Kidney (tissue), 14 donors: ENCODE data around the gene C6orf89. TPM values are rescaled to one million over a fixed set of nuclear protein-coding genes. Genes with fewer than 3 reads are reported as not detected.

ENCODE experiments used
- DNase-seq, 5 donors: peaks; one replicate each; pipeline ENCODE4 v3.0.0-alpha.2; 2013 to 2020
- FAIRE-seq: peaks from 2 replicates; lab custom pipeline; 2012; peaks lifted over from hg19 to GRCh38; lab: Jason Lieb, UNC
- H3K27ac ChIP-seq, 2 donors: one replicate each; pipeline ENCODE4 v1.7.0; 2013; ENCODE audit warnings: low read depth in 2 of 2, low read length in 2 of 2, inconsistent platforms in 1 of 2
- H3K27me3 ChIP-seq: one replicate; pipeline ENCODE4 v1.7.1; 2013; ENCODE audit warnings: low read length, inconsistent platforms; ENCODE audit not compliant: control insufficient read depth, insufficient read depth
- H3K36me3 ChIP-seq, 3 donors: one replicate each; pipeline versions ENCODE4 v1.7.0 to v1.7.1; 2013; ENCODE audit warnings: low read length in 3 of 3, control low read depth in 1 of 3, inconsistent platforms in 1 of 3; ENCODE audit not compliant: insufficient read depth in 3 of 3, control insufficient read depth in 2 of 3
- H3K4me1 ChIP-seq, 3 donors: one replicate each; pipeline versions ENCODE4 v1.7.0 to v1.7.1; 2013; ENCODE audit warnings: low read length in 3 of 3, inconsistent platforms in 1 of 3, low read depth in 1 of 3; ENCODE audit not compliant: control insufficient read depth in 2 of 3, insufficient read depth in 2 of 3
- H3K4me3 ChIP-seq, 3 donors: one replicate each; pipeline versions ENCODE4 v1.7.0 to v1.8.1; 2013; ENCODE audit warnings: low read length in 3 of 3, control low read depth in 1 of 3, inconsistent platforms in 1 of 3
- H3K9ac ChIP-seq, 3 donors: one replicate each; pipeline versions ENCODE4 v1.7.0 to v1.7.1; 2013; ENCODE audit warnings: low read length in 3 of 3, control low read depth in 1 of 3, inconsistent platforms in 1 of 3
- H3K9me3 ChIP-seq, 3 donors: one replicate each; pipeline versions ENCODE4 v1.7.0 to v1.7.1; 2013; ENCODE audit warnings: low read length in 3 of 3, control low read depth in 1 of 3, inconsistent platforms in 1 of 3; ENCODE audit not compliant: control insufficient read depth in 2 of 3, insufficient read depth in 1 of 3
- CTCF ChIP-seq: IDR thresholded peaks from 3 replicates; pipeline ENCODE4 v1.5.1; 2012; ENCODE audit warnings: mild to moderate bottlenecking, moderate library complexity, borderline replicate concordance; ENCODE audit not compliant: insufficient read depth; ENCODE audit errors: extremely low read depth
- intact Hi-C: fragments of 100-400 bp; cut with DNase I; formaldehyde crosslinking; loops from one replicate; pipeline ENCODE4 v1.11.1; 2022
- polyA plus RNA-seq: library from polyadenylated mRNA; stranded (reverse); fragments of 350-450 nt; fragmentation: Illumina TruSeq; extraction: RNeasy Lipid Tissue Mini Kit (QIAGEN cat#74804); gene quantifications from one replicate; pipeline ENCODE4 v1.2.3, GENCODE V29; 2014; ENCODE audit warnings: low read depth, low replicate concordance; ENCODE audit not compliant: insufficient read depth
- total RNA-seq: library from RNA; stranded (reverse); fragmentation: NEBNext Ultra II Directional; extraction: Animal tissue kit (Norgen Biotek cat#: 25700); gene quantifications from one replicate; pipeline ENCODE4 v1.2.1, GENCODE V29; 2021
- donor health status: control.
- donor health status: control.
- donor health status: control.
- donor health status: control.
- donor health status: control.
- donor health status: DM: yes; HTN: yes; CAD: no.
- donor health status: Normal renal cell carcinoma (clear cell type).

Gene C6orf89
- total and polyA plus RNA-seq, 2 donors from 2014 or later, result 25.7 to 72.4 TPM

- FAIRE-seq (no peak), DNase-seq (no peak)
- no peak overlapping the region for H3K9ac ChIP-seq
- peaks cover 0 to 12% (median 0%) of the 10 kb centered on the region in 3 donors for H3K4me1 ChIP-seq
- no peaks in the 10 kb centered on the region for H3K27me3 ChIP-seq
- H3K27ac ChIP-seq, result no peak overlapping the region
- no peak for TF ChIP-seq CTCF
- no peaks in the 10 kb centered on the region for H3K9me3 ChIP-seq
- no peak overlapping the region for H3K4me3 ChIP-seq
- H3K36me3 ChIP-seq, result peaks cover 2 to 57% (median 52%) of the 10 kb centered on the region in 3 donors
- intact Hi-C loops, result no loop called here
Observed at GRCh38 chr6:36976931-36977330, 91.2 kb downstream of the C6orf89 start.

GRCh38 chr6:36977470-36977941 is 91.8 kb downstream of the C6orf89 start:
- no peak for TF ChIP-seq CTCF
- Histone ChIP-seq H3K4me3 (no peak overlapping the region), H3K27me3 (no peaks in the 10 kb centered on the region), H3K27ac (no peak overlapping the region), H3K9ac (no peak overlapping the region), H3K4me1 (peaks cover 0 to 12% (median 0%) of the 10 kb centered on the region in 3 donors), H3K36me3 (peaks cover 2 to 51% (median 50%) of the 10 kb centered on the region in 3 donors), H3K9me3 (no peaks in the 10 kb centered on the region)
- no peak for FAIRE-seq
- intact Hi-C loops, result no loop called here
- DNase-seq, result no peak

Other genes starting within 250 kb of the C6orf89 start
- 66.2 TPM for gene CDKN1A, start 207.2 kb upstream of the C6orf89 start, total RNA-seq
- 46.4 TPM for gene CDKN1A, start 207.2 kb upstream of the C6orf89 start, polyA plus RNA-seq
- gene RAB44, start 188.1 kb upstream of the C6orf89 start, total RNA-seq, result 1.5 TPM
- gene RAB44, start 188.1 kb upstream of the C6orf89 start, polyA plus RNA-seq, result not detected
- 7.1 TPM for gene CPNE5, start 46.5 kb upstream of the C6orf89 start, total RNA-seq
- 3.7 TPM for gene CPNE5, start 46.5 kb upstream of the C6orf89 start, polyA plus RNA-seq
- 21.3 TPM for gene PPIL1, start 11.1 kb upstream of the C6orf89 start, total RNA-seq
- 40.1 TPM for gene PPIL1, start 11.1 kb upstream of the C6orf89 start, polyA plus RNA-seq
- gene PI16, start 68.8 kb downstream of the C6orf89 start, total RNA-seq, result 1.7 TPM
- gene PI16, start 68.8 kb downstream of the C6orf89 start, polyA plus RNA-seq, result 3.5 TPM
- gene MTCH1, start 100.2 kb downstream of the C6orf89 start, total RNA-seq, result 194 TPM
- 202 TPM for gene MTCH1, start 100.2 kb downstream of the C6orf89 start, polyA plus RNA-seq
- 49.5 TPM for gene FGD2, start 119.7 kb downstream of the C6orf89 start, total RNA-seq
- gene FGD2, start 119.7 kb downstream of the C6orf89 start, polyA plus RNA-seq, result 0.97 TPM